ENCODE measurements around the gene FRMD5.

The FRMD5 gene

GRCh38 chr15:43903864-43904290 is 291.2 kb downstream of the FRMD5 start:
- H3K9ac ChIP-seq (ENCODE audit: low read depth, low read length): no peak overlapping the region
- H3K4me3 ChIP-seq (ENCODE audit: low read length): no peak overlapping the region
- H3K4me1 ChIP-seq (ENCODE audit: insufficient read depth, low read length): peaks cover 4% of the 10 kb centered on the region; the same call in 1 of the 2 replicates
- peaks cover 11% of the 10 kb centered on the region; the same call in 1 of the 2 replicates for H3K36me3 ChIP-seq (ENCODE audit: insufficient read depth, low read depth, low read length)
- no peaks in the 10 kb centered on the region for H3K27me3 ChIP-seq (ENCODE audit: insufficient read depth, low read length)
- no peak overlapping the region for H3K27ac ChIP-seq (ENCODE audit: low read length)
- H3K9me3 ChIP-seq (ENCODE audit: insufficient read depth, low read depth, low read length): no peaks in the 10 kb centered on the region

GRCh38 chr15:43901495-43901894 is 293.6 kb downstream of the FRMD5 start:
- no peaks in the 10 kb centered on the region for H3K9me3 ChIP-seq (ENCODE audit: insufficient read depth, low read depth, low read length)
- no peaks in the 10 kb centered on the region for H3K27me3 ChIP-seq (ENCODE audit: insufficient read depth, low read length)
- H3K4me1 ChIP-seq (ENCODE audit: insufficient read depth, low read length): peaks cover 4% of the 10 kb centered on the region; the same call in 1 of the 2 replicates
- no peak overlapping the region for H3K9ac ChIP-seq (ENCODE audit: low read depth, low read length)
- H3K27ac ChIP-seq (ENCODE audit: low read length): no peak overlapping the region
- peaks cover 10% of the 10 kb centered on the region; the same call in 1 of the 2 replicates for H3K36me3 ChIP-seq (ENCODE audit: insufficient read depth, low read depth, low read length)
- no peak overlapping the region for H3K4me3 ChIP-seq (ENCODE audit: low read length)

- Histone ChIP-seq H3K9me3 (ENCODE audit: insufficient read depth, low read depth, low read length) (no peaks in the 10 kb centered on the region), H3K9ac (ENCODE audit: low read depth, low read length) (no peak overlapping the region), H3K27me3 (ENCODE audit: insufficient read depth, low read length) (no peaks in the 10 kb centered on the region), H3K27ac (ENCODE audit: low read length) (no peak overlapping the region), H3K36me3 (ENCODE audit: insufficient read depth, low read depth, low read length) (peaks cover 10% of the 10 kb centered on the region; the same call in 1 of the 2 replicates), H3K4me3 (ENCODE audit: low read length) (no peak overlapping the region), H3K4me1 (ENCODE audit: insufficient read depth, low read length) (peaks cover 4% of the 10 kb centered on the region; the same call in 1 of the 2 replicates)
Measured at GRCh38 chr15:43900996-43901395, 294.1 kb downstream of the FRMD5 start.

- Histone ChIP-seq H3K27me3 (ENCODE audit: insufficient read depth, low read length) (no peaks in the 10 kb centered on the region), H3K9me3 (ENCODE audit: insufficient read depth, low read depth, low read length) (no peaks in the 10 kb centered on the region), H3K4me3 (ENCODE audit: low read length) (no peak overlapping the region), H3K36me3 (ENCODE audit: insufficient read depth, low read depth, low read length) (0 out of 2 replicates have a peak, but pooled peaks cover 5% of the 10 kb centered on the region), H3K4me1 (ENCODE audit: insufficient read depth, low read length) (peaks cover 4% of the 10 kb centered on the region; the same call in 1 of the 2 replicates), H3K9ac (ENCODE audit: low read depth, low read length) (no peak overlapping the region), H3K27ac (ENCODE audit: low read length) (no peak overlapping the region)
Measured at GRCh38 chr15:43899928-43900327, 295.1 kb downstream of the FRMD5 start.

- Histone ChIP-seq H3K4me1 (ENCODE audit: insufficient read depth, low read length) (peaks cover 4% of the 10 kb centered on the region; the same call in 1 of the 2 replicates), H3K36me3 (ENCODE audit: insufficient read depth, low read depth, low read length) (0 out of 2 replicates have a peak, but pooled peaks cover 5% of the 10 kb centered on the region), H3K9ac (ENCODE audit: low read depth, low read length) (no peak overlapping the region), H3K4me3 (ENCODE audit: low read length) (no peak overlapping the region), H3K9me3 (ENCODE audit: insufficient read depth, low read depth, low read length) (no peaks in the 10 kb centered on the region), H3K27ac (ENCODE audit: low read length) (no peak overlapping the region), H3K27me3 (ENCODE audit: insufficient read depth, low read length) (no peaks in the 10 kb centered on the region)
Measured at GRCh38 chr15:43898891-43899290, 296.2 kb downstream of the FRMD5 start.

- Histone ChIP-seq H3K27me3 (ENCODE audit: insufficient read depth, low read length) (no peaks in the 10 kb centered on the region), H3K4me1 (ENCODE audit: insufficient read depth, low read length) (no peaks in the 10 kb centered on the region), H3K9ac (ENCODE audit: low read depth, low read length) (no peak overlapping the region), H3K27ac (ENCODE audit: low read length) (no peak overlapping the region), H3K36me3 (ENCODE audit: insufficient read depth, low read depth, low read length) (0 out of 2 replicates have a peak, but pooled peaks cover 5% of the 10 kb centered on the region), H3K9me3 (ENCODE audit: insufficient read depth, low read depth, low read length) (no peaks in the 10 kb centered on the region), H3K4me3 (ENCODE audit: low read length) (no peak overlapping the region)
Measured at GRCh38 chr15:43896543-43896942, 298.5 kb downstream of the FRMD5 start.

GRCh38 chr15:43895586-43895985 is 299.5 kb downstream of the FRMD5 start:
- Histone ChIP-seq H3K27me3 (ENCODE audit: insufficient read depth, low read length) (no peaks in the 10 kb centered on the region), H3K27ac (ENCODE audit: low read length) (no peak overlapping the region), H3K4me1 (ENCODE audit: insufficient read depth, low read length) (no peaks in the 10 kb centered on the region), H3K9me3 (ENCODE audit: insufficient read depth, low read depth, low read length) (no peaks in the 10 kb centered on the region), H3K36me3 (ENCODE audit: insufficient read depth, low read depth, low read length) (0 out of 2 replicates have a peak, but pooled peaks cover 5% of the 10 kb centered on the region), H3K9ac (ENCODE audit: low read depth, low read length) (no peak overlapping the region), H3K4me3 (ENCODE audit: low read length) (no peak overlapping the region)

- Histone ChIP-seq H3K9me3 (ENCODE audit: insufficient read depth, low read depth, low read length) (no peaks in the 10 kb centered on the region), H3K27me3 (ENCODE audit: insufficient read depth, low read length) (no peaks in the 10 kb centered on the region), H3K27ac (ENCODE audit: low read length) (no peak overlapping the region), H3K9ac (ENCODE audit: low read depth, low read length) (no peak overlapping the region), H3K4me1 (ENCODE audit: insufficient read depth, low read length) (no peaks in the 10 kb centered on the region), H3K36me3 (ENCODE audit: insufficient read depth, low read depth, low read length) (0 out of 2 replicates have a peak, but pooled peaks cover 5% of the 10 kb centered on the region), H3K4me3 (ENCODE audit: low read length) (no peak overlapping the region)
Measured at GRCh38 chr15:43893956-43894355, 301.1 kb downstream of the FRMD5 start.

- peaks cover 9% of the 10 kb centered on the region for H3K36me3 ChIP-seq (ENCODE audit: insufficient read depth, low read depth, low read length)
- H3K9me3 ChIP-seq (ENCODE audit: insufficient read depth, low read depth, low read length): no peaks in the 10 kb centered on the region
- H3K27me3 ChIP-seq (ENCODE audit: insufficient read depth, low read length): no peaks in the 10 kb centered on the region
- no peak overlapping the region for H3K9ac ChIP-seq (ENCODE audit: low read depth, low read length)
- no peaks in the 10 kb centered on the region for H3K4me1 ChIP-seq (ENCODE audit: insufficient read depth, low read length)
- H3K4me3 ChIP-seq (ENCODE audit: low read length): no peak overlapping the region
- no peak overlapping the region for H3K27ac ChIP-seq (ENCODE audit: low read length)
Measured at GRCh38 chr15:43889042-43889441, 306.0 kb downstream of the FRMD5 start.

GRCh38 chr15:43887901-43888300 is 307.2 kb downstream of the FRMD5 start:
- Histone ChIP-seq H3K9me3 (ENCODE audit: insufficient read depth, low read depth, low read length) (no peaks in the 10 kb centered on the region), H3K4me1 (ENCODE audit: insufficient read depth, low read length) (no peaks in the 10 kb centered on the region), H3K27me3 (ENCODE audit: insufficient read depth, low read length) (no peaks in the 10 kb centered on the region), H3K36me3 (ENCODE audit: insufficient read depth, low read depth, low read length) (peaks cover 9% of the 10 kb centered on the region), H3K9ac (ENCODE audit: low read depth, low read length) (no peak overlapping the region), H3K4me3 (ENCODE audit: low read length) (no peak overlapping the region), H3K27ac (ENCODE audit: low read length) (no peak overlapping the region)

- H3K9me3 ChIP-seq (ENCODE audit: insufficient read depth, low read depth, low read length): no peaks in the 10 kb centered on the region
- no peak overlapping the region for H3K4me3 ChIP-seq (ENCODE audit: low read length)
- no peak overlapping the region for H3K27ac ChIP-seq (ENCODE audit: low read length)
- peaks cover 3% of the 10 kb centered on the region for H3K4me1 ChIP-seq (ENCODE audit: insufficient read depth, low read length)
- no peak overlapping the region for H3K9ac ChIP-seq (ENCODE audit: low read depth, low read length)
- peaks cover 9% of the 10 kb centered on the region for H3K36me3 ChIP-seq (ENCODE audit: insufficient read depth, low read depth, low read length)
- H3K27me3 ChIP-seq (ENCODE audit: insufficient read depth, low read length): no peaks in the 10 kb centered on the region
Measured at GRCh38 chr15:43886558-43886957, 308.5 kb downstream of the FRMD5 start.

- peaks cover 14% of the 10 kb centered on the region for H3K36me3 ChIP-seq (ENCODE audit: insufficient read depth, low read depth, low read length)
- peaks cover 17% of the 10 kb centered on the region for H3K4me1 ChIP-seq (ENCODE audit: insufficient read depth, low read length)
- no peak overlapping the region for H3K9ac ChIP-seq (ENCODE audit: low read depth, low read length)
- H3K27me3 ChIP-seq (ENCODE audit: insufficient read depth, low read length): no peaks in the 10 kb centered on the region
- no peak overlapping the region for H3K27ac ChIP-seq (ENCODE audit: low read length)
- no peak overlapping the region for H3K4me3 ChIP-seq (ENCODE audit: low read length)
- no peaks in the 10 kb centered on the region for H3K9me3 ChIP-seq (ENCODE audit: insufficient read depth, low read depth, low read length)
Measured at GRCh38 chr15:43883571-43883970, 311.5 kb downstream of the FRMD5 start.

Data from iPS-20b (cell line).